RPMI7951 (cell line): ENCODE data around the gene HOXA10. TPM values are rescaled to one million over a fixed set of nuclear protein-coding genes. Genes with fewer than 3 reads are reported as not detected.

Experiments
- total RNA-seq: library from RNA; depleted of rRNA; stranded (reverse); fragments of >200 nt; shearing (Covaris generic); gene quantifications from 2 replicates; pipeline ENCODE4 v1.2.3, GENCODE V29; 2014; rRNA removed

HOXA10 gene
- total RNA-seq, 1 experiment from 2014 or later: 18.7 TPM

Other genes starting within 250 kb of the HOXA10 start
- 6.2 and 7.3 TPM in 2 replicates for gene HOXA1, start 78.3 kb downstream of the HOXA10 start, total RNA-seq
- 0.84 and 1.1 TPM in 2 replicates for gene HOXA2, start 71.6 kb downstream of the HOXA10 start, total RNA-seq
- 4.3 and 9.7 TPM in 2 replicates for gene HOXA4, start 43.6 kb downstream of the HOXA10 start, total RNA-seq
- 4.7 and 5.6 TPM in 2 replicates for gene HOXA5, start 30.6 kb downstream of the HOXA10 start, total RNA-seq
- 1.8 and 7.2 TPM in 2 replicates for gene HOXA6, start 26.5 kb downstream of the HOXA10 start, total RNA-seq
- gene HOXA3, start 21.7 kb downstream of the HOXA10 start, total RNA-seq: 0.98 and 4.7 TPM in 2 replicates
- 16.4 and 19.7 TPM in 2 replicates for gene HOXA7, start 17.6 kb downstream of the HOXA10 start, total RNA-seq
- gene HOXA9, start 8.8 kb downstream of the HOXA10 start, total RNA-seq: 0.12 TPM in 1 of 2 replicates, not detected in the other
- 1.4 and 1.9 TPM in 2 replicates for gene HOXA11, start 10.9 kb upstream of the HOXA10 start, total RNA-seq
- gene HOXA13, start 25.8 kb upstream of the HOXA10 start, total RNA-seq: 1.7 and 2.3 TPM in 2 replicates
- not detected in 2 replicates for gene EVX1, start 68.5 kb upstream of the HOXA10 start, total RNA-seq